Measurements from ENCODE around the gene NAP1L5. TPM values are rescaled to one million over a fixed set of nuclear protein-coding genes. Genes with fewer than 3 reads are reported as not detected.

The NAP1L5 gene
- total and polyA plus RNA-seq, 9 of the 15 experiments (the other 6 are each of a cell fraction or from before 2014, with no cell fraction given): 2.4 to 10.6 (median 7.0) TPM

GRCh38 chr4:88649716-88650115 lies 47.9 kb downstream of the NAP1L5 start:
- no peaks in the 10 kb centered on the region for H4K20me1 ChIP-seq (replicated peaks; ENCODE audit: control insufficient read depth, insufficient read depth, low read length)
- CTCF ChIA-PET (ENCODE audit: low intra/inter-chr PET ratio): no interaction called here
- no peak overlapping the region for H3K4me3 ChIP-seq
- H3K27ac ChIP-seq (ENCODE audit: extremely low read depth, low read depth, low read length): no peak overlapping the region
- no peaks in the 10 kb centered on the region for H3K4me1 ChIP-seq (replicated peaks in 1 of 2; ENCODE audit: control insufficient read depth in 2 of 2, insufficient read depth in 2 of 2, low read length in 2 of 2)
- DNase-seq (ENCODE audit: extremely low read depth in 1 of 4, low spot score in 3 of 4): no peak
- no peaks in the 10 kb centered on the region for H3K9me1 ChIP-seq (ENCODE audit: control insufficient read depth, insufficient read depth, low read length)
- no peaks in the 10 kb centered on the region for H3K27me3 ChIP-seq (ENCODE audit: control insufficient read depth in 2 of 2, insufficient read depth in 2 of 2, low read length in 2 of 2)
- H2AFZ ChIP-seq (ENCODE audit: low read depth, low read length): no peak overlapping the region
- ATAC-seq: no peak
- no peak for TF ChIP-seq ZBTB17 (CRISPR knock-in tag; IDR thresholded peaks at IDR 0.05)
- no peak for TF ChIP-seq XRCC5 (IDR thresholded peaks at IDR 0.05; ENCODE audit: low read depth, low read length)
- no peak for TF ChIP-seq ZNF165 (CRISPR knock-in tag; IDR thresholded peaks at IDR 0.05; ENCODE audit: borderline replicate concordance)
- TF ChIP-seq ZNF133 (CRISPR knock-in tag; IDR thresholded peaks at IDR 0.05): no peak
- no peak for TF ChIP-seq ZNF696 (CRISPR knock-in tag; conservative IDR thresholded peaks at IDR 0.05)
- no peak for TF ChIP-seq ZNF830 (CRISPR knock-in tag; IDR thresholded peaks at IDR 0.05)
- no peak for TF ChIP-seq FOXA1 (IDR thresholded peaks at IDR 0.05; ENCODE audit: borderline replicate concordance)
- no peak for TF ChIP-seq VEZF1 (CRISPR knock-in tag; IDR thresholded peaks at IDR 0.05)
- no peak for TF ChIP-seq HNRNPUL1 (IDR thresholded peaks at IDR 0.05; ENCODE audit: low read length)
- TF ChIP-seq ZC3H8 (IDR thresholded peaks at IDR 0.05): no peak
- TF ChIP-seq NFE2L1 (tag; IDR thresholded peaks at IDR 0.05; ENCODE audit: borderline replicate concordance, low read depth): no peak
- TF ChIP-seq, protein P1, sequence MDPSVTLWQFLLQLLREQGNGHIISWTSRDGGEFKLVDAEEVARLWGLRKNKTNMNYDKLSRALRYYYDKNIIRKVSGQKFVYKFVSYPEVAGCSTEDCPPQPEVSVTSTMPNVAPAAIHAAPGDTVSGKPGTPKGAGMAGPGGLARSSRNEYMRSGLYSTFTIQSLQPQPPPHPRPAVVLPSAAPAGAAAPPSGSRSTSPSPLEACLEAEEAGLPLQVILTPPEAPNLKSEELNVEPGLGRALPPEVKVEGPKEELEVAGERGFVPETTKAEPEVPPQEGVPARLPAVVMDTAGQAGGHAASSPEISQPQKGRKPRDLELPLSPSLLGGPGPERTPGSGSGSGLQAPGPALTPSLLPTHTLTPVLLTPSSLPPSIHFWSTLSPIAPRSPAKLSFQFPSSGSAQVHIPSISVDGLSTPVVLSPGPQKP (CRISPR knock-in tag; IDR thresholded peaks at IDR 0.05): no peak
- TF ChIP-seq PURB (CRISPR knock-in tag; IDR thresholded peaks at IDR 0.05; ENCODE audit: low read depth): no peak
- no peak for TF ChIP-seq PYGO2 (tag; IDR thresholded peaks at IDR 0.05)
- POLR2A ChIA-PET: no interaction called here
- H3K4me2 ChIP-seq (ENCODE audit: insufficient read depth, low read length): no peak overlapping the region
- no peaks in the 10 kb centered on the region for H3K9me3 ChIP-seq (replicated peaks; ENCODE audit: control insufficient read depth, insufficient read depth, low read depth, low read length)
- intact Hi-C loops (cut with micrococcal nuclease) (no loop called here), in situ Hi-C loops (cut with MboI) (no loop called here)
- H3K36me3 ChIP-seq (ENCODE audit: control insufficient read depth, insufficient read depth, low read length): no peaks in the 10 kb centered on the region
- FAIRE-seq: no peak
- WGBS (ENCODE audit: insufficient coverage, low coverage, missing lambda C conversion rate): 25% methylated on average over 3 of the region's 3 CpGs
- no peak overlapping the region; a peak in 1 of 4 replicates for H3K9ac ChIP-seq (ENCODE audit: insufficient read depth in 1 of 2, low read depth in 2 of 2, low read length in 2 of 2)
- no peaks in the 10 kb centered on the region for H3K79me2 ChIP-seq (ENCODE audit: control insufficient read depth, insufficient read depth, low read length)
- BruUV-seq (replicated peaks): no TSS peak

Data from K562 (cell line).